PC-9 (cell line): ENCODE measurements around the gene GALNT9. TPM values are rescaled to one million over a fixed set of nuclear protein-coding genes. Genes with fewer than 3 reads are reported as not detected.

Source experiments
- BruUV-seq: library from RNA; stranded (reverse); fragments of 400-500 nt; replicated peaks from 2 replicates; lab custom pipeline; 2021; lab: Mats Ljungman, UMichigan
- CTCF ChIA-PET: fragments of 300-600 bp; sonication (Branson Sonifier 250); formaldehyde crosslinking; loops from one replicate; lab custom pipeline; 2022; ENCODE audit warnings: antibody characterized with exemption; lab: Charles Lee
- POLR2A ChIA-PET: fragments of 300-600 bp; sonication (Branson Sonifier 250); formaldehyde crosslinking; loops from one replicate; lab custom pipeline; 2022; ENCODE audit warnings: antibody characterized with exemption; ENCODE audit not compliant: unreplicated experiment; lab: Charles Lee
- DNase-seq, 2 experiments: peaks; one replicate each; pipeline versions ENCODE4 v3.0.0 to v3.0.0-alpha.2; 2015 to 2022; ENCODE audit warnings: mixed read lengths in 1 of 2
- H2AFZ ChIP-seq: fragments of 200-600 bp; sonication (generic); 2 replicates; pipeline ENCODE4 v1.8.1; 2017; ENCODE audit warnings: antibody characterized with exemption
- H3F3A ChIP-seq: fragments of 200-600 bp; sonication (generic); 2 replicates; pipeline ENCODE4 v1.8.1; 2017; ENCODE audit warnings: antibody characterized with exemption, mild to moderate bottlenecking, low read depth; ENCODE audit not compliant: insufficient read depth
- H3K27ac ChIP-seq: fragments of 200-600 bp; sonication (generic); 2 replicates; pipeline ENCODE4 v1.6.1; 2016; ENCODE audit warnings: mixed run types
- H3K27me3 ChIP-seq: fragments of 200-600 bp; sonication (generic); 2 replicates; pipeline ENCODE4 v1.6.1; 2016; ENCODE audit warnings: low read depth, mixed run types; ENCODE audit not compliant: insufficient read depth
- H3K36me3 ChIP-seq: fragments of 200-600 bp; sonication (generic); 2 replicates; pipeline ENCODE4 v1.6.1; 2016; ENCODE audit warnings: low read depth, mixed run types
- H3K4me1 ChIP-seq: fragments of 200-600 bp; sonication (generic); replicated peaks from 2 replicates; pipeline ENCODE4 v1.6.1; 2016; ENCODE audit warnings: mixed run types; ENCODE audit not compliant: insufficient read depth
- H3K4me2 ChIP-seq: fragments of 200-600 bp; sonication (generic); 2 replicates; pipeline ENCODE4 v1.6.1; 2017; ENCODE audit warnings: mixed run types
- H3K4me3 ChIP-seq: fragments of 200-600 bp; sonication (generic); 2 replicates; pipeline ENCODE4 v1.6.1; 2016; ENCODE audit warnings: mixed run types
- H3K79me2 ChIP-seq: fragments of 200-600 bp; sonication (generic); 2 replicates; pipeline ENCODE4 v1.6.1; 2017; ENCODE audit warnings: low read depth, mixed run types
- H3K9me2 ChIP-seq: fragments of 200-600 bp; sonication (generic); 2 replicates; pipeline ENCODE4 v1.8.1; 2017; ENCODE audit warnings: mild to moderate bottlenecking; ENCODE audit not compliant: insufficient read depth
- H3K9me3 ChIP-seq: fragments of 200-600 bp; sonication (generic); 2 replicates; pipeline ENCODE4 v1.8.1; 2016; ENCODE audit warnings: low read depth; ENCODE audit not compliant: insufficient read depth
- H4K20me1 ChIP-seq: fragments of 200-600 bp; sonication (generic); 2 replicates; pipeline ENCODE4 v1.8.1; 2017; ENCODE audit not compliant: insufficient read depth
- EZH2 ChIP-seq: fragments of 200-600 bp; sonication (generic); IDR thresholded peaks from 2 replicates; pipeline ENCODE4 v1.8.0; 2017; ENCODE audit warnings: antibody characterized with exemption, low read depth
- intact Hi-C: fragments of 100-400 bp; cut with micrococcal nuclease; formaldehyde crosslinking; loops from one replicate; pipeline ENCODE4 v1.10.0; 2022; ENCODE audit not compliant: unreplicated experiment
- total RNA-seq: library from RNA; stranded (reverse); gene quantifications from 2 replicates; pipeline ENCODE4 v1.2.3, GENCODE V29; 2021
- TF ChIP-seq, protein P1 (sequence below): fragments of 200-600 bp; sonication (generic); conservative IDR thresholded peaks from 2 replicates; pipeline ENCODE4 v1.6.1; 2017; ENCODE audit warnings: mixed run types, antibody characterized with exemption, mild to moderate bottlenecking, moderate library complexity

The GALNT9 gene
- total RNA-seq, 1 experiment from 2014 or later = 11.2 TPM

DNA sequence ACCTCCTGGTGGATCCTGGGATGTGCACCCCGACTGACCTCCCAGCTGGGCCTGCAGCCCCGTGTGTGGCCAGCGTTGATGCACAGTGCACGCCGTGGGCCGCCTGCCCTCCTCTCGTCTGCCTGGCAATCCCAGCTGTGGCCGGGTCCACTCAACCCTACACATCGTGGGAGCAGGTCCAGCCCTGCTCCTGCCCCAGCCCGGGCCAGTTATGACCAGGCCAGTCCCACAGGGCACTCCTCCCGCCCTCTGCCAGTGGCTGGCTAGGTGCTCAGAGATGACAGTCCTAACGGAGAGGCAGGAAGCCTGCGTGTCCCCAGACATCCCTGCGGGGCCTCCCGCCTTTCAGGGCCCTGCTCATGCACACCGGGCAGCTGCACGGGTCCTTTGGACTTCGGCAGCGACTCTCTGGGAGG is 10.8 kb downstream of the GALNT9 start:
- ChIA-PET POLR2A (no interaction called here), CTCF (no interaction called here)
- no TSS peak for BruUV-seq
- no peaks in the 10 kb centered on the region for H3K36me3 ChIP-seq
- no peak for DNase-seq
- no peaks in the 10 kb centered on the region for H3K9me2 ChIP-seq
- TF ChIP-seq EZH2 = no peak
- TF ChIP-seq, protein P1, sequence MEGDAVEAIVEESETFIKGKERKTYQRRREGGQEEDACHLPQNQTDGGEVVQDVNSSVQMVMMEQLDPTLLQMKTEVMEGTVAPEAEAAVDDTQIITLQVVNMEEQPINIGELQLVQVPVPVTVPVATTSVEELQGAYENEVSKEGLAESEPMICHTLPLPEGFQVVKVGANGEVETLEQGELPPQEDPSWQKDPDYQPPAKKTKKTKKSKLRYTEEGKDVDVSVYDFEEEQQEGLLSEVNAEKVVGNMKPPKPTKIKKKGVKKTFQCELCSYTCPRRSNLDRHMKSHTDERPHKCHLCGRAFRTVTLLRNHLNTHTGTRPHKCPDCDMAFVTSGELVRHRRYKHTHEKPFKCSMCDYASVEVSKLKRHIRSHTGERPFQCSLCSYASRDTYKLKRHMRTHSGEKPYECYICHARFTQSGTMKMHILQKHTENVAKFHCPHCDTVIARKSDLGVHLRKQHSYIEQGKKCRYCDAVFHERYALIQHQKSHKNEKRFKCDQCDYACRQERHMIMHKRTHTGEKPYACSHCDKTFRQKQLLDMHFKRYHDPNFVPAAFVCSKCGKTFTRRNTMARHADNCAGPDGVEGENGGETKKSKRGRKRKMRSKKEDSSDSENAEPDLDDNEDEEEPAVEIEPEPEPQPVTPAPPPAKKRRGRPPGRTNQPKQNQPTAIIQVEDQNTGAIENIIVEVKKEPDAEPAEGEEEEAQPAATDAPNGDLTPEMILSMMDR = no peak
- H3F3A ChIP-seq = no peaks in the 10 kb centered on the region
- H4K20me1 ChIP-seq = peaks cover 3% of the 10 kb centered on the region
- no peaks in the 10 kb centered on the region for H3K9me3 ChIP-seq
- intact Hi-C loops = no loop called here
- H2AFZ ChIP-seq = no peak overlapping the region
- no peaks in the 10 kb centered on the region for H3K4me1 ChIP-seq
- H3K79me2 ChIP-seq = no peaks in the 10 kb centered on the region
- H3K27ac ChIP-seq = no peak overlapping the region
- peaks cover 95% of the 10 kb centered on the region for H3K27me3 ChIP-seq
- H3K4me2 ChIP-seq = no peak overlapping the region
- H3K4me3 ChIP-seq = no peak overlapping the region

DNA sequence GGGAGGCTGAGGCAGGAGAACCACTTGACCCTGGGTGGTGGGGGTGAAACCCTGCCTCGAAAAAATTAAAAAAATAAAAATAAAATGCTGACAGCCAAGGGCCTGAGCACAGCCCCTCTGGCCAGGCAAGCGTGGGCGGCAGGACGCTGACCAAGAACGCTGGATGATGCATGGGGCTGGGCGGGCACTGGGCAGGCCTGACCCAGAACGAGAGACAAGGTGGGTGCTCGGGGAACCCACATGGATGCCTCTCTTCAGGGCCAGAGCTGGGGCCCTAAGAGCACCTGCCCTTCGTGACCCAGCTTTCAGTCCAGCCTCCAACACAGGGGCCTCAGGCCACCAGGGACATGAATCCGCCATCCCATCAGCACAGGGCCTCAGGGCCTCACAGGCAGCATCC is 11.3 kb downstream of the GALNT9 start:
- Histone ChIP-seq H3K4me1 (no peaks in the 10 kb centered on the region), H2AFZ (no peak overlapping the region), H3K36me3 (no peaks in the 10 kb centered on the region), H3F3A (no peaks in the 10 kb centered on the region), H3K79me2 (no peaks in the 10 kb centered on the region), H3K9me3 (no peaks in the 10 kb centered on the region), H3K4me2 (no peak overlapping the region), H4K20me1 (peaks cover 3% of the 10 kb centered on the region), H3K4me3 (no peak overlapping the region), H3K9me2 (no peaks in the 10 kb centered on the region), H3K27ac (no peak overlapping the region), H3K27me3 (peaks cover 90% of the 10 kb centered on the region)
- no peak for DNase-seq
- TF ChIP-seq, protein P1 = no peak
- TF ChIP-seq EZH2 = no peak
- intact Hi-C loops = no loop called here
- ChIA-PET CTCF (no interaction called here), POLR2A (no interaction called here)
- BruUV-seq = no TSS peak

DNA sequence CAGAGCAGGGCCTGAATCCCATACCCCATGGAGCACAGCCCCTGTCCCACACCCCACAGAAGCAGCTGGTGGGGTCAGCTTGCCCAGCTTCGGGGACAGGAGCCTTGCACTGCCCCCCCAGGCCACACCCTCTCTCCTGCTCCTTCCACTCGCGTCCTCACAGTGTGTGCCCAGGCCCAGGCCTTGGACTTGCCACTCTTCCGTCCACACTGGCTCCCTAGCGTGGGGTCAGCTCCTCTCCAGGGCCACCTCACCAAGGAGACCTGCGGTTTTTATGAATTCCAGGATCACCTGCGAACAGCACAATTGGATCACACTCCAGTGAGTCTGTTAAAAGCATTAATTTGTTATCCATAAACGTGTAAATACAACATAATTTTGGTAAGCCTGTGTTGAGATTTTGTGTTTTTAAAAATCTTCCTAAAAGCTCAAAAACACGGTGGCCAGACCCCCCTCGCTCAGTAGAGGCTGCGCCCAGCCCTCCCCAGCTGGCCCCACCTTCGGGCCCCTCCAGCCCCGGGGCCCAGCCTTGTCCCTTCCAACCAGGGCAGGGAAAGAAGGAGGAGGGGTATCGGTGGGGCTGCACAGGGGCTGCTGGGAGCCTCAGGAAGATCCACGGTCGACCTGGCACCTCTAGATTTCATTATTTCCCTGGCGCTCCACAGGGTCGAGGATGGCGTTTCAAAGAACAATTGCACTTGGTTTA is 12.0 kb downstream of the GALNT9 start:
- CTCF ChIA-PET = interaction anchor here (0.6 kb wide), 1 partner anchor 169 kb away, joined by 8 read pairs; no protein-coding TSS in a partner anchor
- TF ChIP-seq EZH2 = no peak
- TF ChIP-seq, protein P1 = no peak
- Histone ChIP-seq H3K36me3 (no peaks in the 10 kb centered on the region), H3K27me3 (peaks cover 87% of the 10 kb centered on the region), H3K79me2 (no peaks in the 10 kb centered on the region), H2AFZ (no peak overlapping the region), H3K9me3 (no peaks in the 10 kb centered on the region), H3K4me2 (no peak overlapping the region), H3K4me1 (no peaks in the 10 kb centered on the region), H4K20me1 (peaks cover 3% of the 10 kb centered on the region), H3K4me3 (no peak overlapping the region), H3K9me2 (no peaks in the 10 kb centered on the region), H3K27ac (no peak overlapping the region), H3F3A (no peaks in the 10 kb centered on the region)
- no peak for DNase-seq
- intact Hi-C loops = no loop called here
- BruUV-seq = no TSS peak
- POLR2A ChIA-PET = no interaction called here
